ENCODE measurements around the gene ARMC6.

Gene ARMC6

DNA sequence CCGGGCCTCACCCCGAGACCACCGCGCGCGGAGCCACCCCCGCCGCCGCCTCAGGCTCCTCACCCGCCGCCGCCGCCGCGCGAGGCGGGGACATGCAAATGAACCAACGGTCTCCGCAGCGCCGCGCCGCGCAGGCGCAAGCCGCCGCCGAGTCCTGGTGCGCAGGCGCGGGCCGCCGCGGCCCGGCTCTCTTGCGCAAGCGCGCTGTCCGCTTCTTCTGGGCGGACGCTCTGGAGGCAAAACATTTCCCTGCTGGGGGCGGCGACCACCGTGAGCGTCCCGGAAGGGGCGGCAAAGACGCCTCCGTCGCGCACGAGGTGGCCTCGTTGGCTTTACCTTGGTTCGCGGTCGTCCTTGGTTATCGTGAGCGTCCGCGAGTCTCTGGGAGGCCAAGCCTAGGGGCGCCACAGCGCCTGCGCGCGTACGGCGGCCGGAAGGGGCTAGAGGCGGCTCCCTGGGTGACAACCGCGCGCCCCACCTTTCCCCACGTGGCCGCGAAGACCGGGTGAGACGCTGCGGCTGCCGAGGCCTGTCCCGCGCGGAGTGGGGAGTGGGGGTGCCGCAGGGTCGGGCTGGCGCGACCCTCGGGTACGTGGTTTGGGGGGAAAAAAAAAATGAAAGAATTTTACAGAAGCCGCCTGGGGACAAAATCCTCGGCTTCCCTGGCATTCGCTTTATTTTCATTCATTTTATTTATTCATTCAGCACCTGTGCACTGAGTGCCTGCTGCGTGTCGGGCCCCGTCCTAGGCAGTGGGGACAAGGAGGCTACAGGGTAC is at the start of gene ARMC6, which contains the start of gene SUGP2:
TSS of gene ARMC6 (plus strand) at position 178 of the 778 bp plus-strand sequence. CDS start 607 bp downstream, outside the sequence.
TSS of gene SUGP2 (minus strand) at position 92 of the 778 bp plus-strand sequence. CDS start 2,446 bp downstream, outside the sequence.
- DNase-seq (ENCODE audit: low read depth, low spot score) = no peak

DNA sequence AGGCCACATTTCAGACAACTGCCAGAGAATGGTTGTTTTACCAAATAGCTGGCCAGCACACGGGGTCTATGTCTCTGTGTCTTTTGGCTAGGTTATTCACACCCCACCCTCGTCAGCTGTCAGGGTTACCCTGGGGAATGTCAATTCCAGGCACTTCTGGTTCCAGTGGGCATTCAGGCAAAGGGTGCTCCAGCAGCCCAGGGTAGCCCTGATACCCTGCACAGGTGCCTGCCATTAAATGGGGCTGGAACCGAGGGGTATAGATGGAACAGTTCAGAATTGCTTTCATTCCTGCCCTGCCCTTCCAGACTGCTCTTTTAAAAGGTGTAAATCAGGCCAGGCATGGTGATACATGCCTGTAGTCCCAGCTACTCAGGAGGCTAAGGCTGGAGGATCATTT is 49.2 kb upstream of the ARMC6 start:
- DNase-seq (ENCODE audit: low read depth, low spot score) = no peak

DNA sequence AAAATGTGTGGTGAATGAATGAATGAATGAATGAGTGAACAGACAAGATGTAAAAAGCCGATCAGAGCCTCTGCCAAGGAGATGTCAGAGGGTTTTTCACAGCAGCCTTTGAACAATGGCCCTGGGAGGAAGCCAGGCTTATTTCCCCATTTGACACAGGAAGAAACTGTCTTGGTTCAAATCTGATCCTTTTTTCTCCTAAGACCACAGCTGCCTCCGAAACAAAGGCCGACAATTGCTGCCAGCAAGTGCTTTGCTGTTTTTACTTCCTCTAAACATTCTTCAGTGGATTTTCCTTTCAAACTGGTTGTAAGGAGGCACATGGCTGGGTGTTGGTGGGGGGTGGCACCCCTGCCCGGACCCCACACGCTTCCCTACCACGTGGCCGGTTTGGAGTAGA is 48.1 kb upstream of the ARMC6 start:
- no peak for DNase-seq (ENCODE audit: low read depth, low spot score)

DNA sequence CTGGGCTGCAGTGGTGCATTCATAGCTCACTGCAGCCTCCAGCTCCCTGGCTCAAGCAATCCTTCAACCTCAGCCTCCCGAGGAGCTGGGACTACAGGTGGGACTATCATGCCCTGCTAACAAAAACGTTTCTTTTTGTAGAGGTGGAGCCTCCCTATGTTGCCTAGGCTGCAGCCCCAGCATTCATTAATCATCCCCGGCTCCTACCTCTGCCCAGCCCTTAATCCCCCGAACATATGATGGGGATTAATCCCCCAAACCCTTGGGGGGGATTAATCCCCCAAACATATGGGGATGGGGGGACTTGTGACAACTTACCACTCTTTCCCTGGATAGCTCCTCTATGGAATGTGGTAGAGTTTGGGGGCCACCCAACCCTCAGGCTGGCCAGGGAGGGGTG is 45.9 kb upstream of the ARMC6 start:
- DNase-seq (ENCODE audit: low read depth, low spot score) = no peak

DNA sequence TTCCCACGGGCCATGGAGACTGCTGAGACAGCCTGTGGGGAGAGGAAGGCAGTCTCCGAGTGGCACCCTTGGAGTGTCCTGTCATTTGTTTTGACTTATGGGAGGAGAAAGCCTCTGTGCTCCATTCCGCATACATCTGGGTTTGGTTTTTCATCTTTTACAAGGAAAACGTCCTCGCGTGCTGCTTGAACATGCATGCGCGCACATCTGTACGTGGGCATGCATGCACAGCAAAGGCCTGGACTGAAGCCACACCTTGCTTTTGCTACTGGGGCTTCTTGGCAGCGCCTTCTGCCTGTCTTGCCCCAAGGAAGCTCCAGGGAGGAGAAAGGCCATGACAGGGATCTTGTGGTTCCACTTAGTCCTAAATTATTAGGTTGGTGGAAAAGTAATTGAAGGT is 44.1 kb upstream of the ARMC6 start:
- no peak for DNase-seq (ENCODE audit: low read depth, low spot score)

DNA sequence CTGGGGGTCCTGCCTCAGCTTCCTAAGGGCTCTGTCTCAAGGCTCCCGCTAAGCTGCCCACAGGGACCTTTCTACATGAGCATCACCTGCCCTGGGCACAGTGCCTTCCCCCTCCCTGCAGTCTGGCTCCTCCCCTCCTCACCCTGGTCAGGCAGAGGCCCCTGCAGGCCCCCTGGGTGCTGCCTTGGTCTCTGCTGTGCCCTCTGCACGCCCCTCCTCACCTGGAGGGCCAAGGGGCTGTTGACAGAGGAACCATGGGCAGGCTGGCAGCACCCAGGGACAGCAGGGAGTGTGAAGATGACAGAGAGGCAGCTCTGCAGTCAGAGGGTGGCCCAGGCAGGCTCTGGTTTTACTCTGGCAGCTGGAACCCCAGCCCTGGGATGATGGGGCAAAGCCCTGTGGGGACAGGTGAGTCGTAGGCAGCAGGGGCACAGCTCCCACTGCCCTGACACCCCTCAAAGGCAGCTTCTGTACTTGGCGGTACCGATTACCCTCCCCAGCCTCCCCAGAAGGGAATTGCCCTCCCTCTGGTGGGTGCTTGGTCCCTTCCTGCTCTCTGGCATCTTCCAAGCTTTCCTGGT is 43.2 kb upstream of the ARMC6 start:
- DNase-seq (ENCODE audit: low read depth, low spot score) = no peak

DNA sequence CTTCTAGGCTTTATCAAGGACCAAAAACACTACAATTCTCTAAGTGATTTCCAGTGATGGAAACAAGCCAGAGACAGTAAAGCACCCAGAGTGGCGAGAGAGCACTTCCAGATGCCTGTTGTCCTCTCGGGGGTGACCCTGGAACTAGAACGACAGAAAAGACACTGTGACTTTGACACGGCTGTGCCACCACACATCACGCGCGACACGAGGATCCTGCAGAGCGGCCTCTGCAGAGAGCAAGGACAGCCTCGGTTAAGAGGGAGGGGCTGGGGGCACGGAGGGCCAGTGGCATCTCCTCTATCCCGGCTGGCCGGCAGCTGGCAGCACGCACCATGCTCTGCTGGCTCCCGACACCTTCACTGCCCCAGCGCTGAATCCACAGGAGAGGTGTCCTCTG is 42.4 kb upstream of the ARMC6 start:
- no peak for DNase-seq (ENCODE audit: low read depth, low spot score)

DNA sequence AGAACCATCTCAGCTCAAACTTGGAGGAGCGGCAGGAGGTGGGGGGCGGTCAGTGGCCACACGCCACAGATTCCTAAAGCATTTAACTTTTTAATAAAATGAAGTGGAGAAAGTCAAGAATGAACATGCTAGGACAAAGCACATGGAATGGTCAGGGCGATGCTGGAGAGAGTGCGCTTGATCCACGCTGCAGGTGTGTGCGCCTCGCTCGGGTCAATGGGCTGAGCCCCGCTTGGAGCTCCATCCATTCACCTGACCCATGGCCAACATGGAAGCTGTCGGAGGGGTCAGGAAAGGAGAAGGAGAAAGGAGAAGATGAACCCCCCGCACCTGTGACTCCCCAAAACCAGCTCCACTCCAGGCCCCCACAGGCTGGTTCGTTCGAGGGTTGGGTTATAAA is 41.9 kb upstream of the ARMC6 start:
- no peak for DNase-seq (ENCODE audit: low read depth, low spot score)

DNA sequence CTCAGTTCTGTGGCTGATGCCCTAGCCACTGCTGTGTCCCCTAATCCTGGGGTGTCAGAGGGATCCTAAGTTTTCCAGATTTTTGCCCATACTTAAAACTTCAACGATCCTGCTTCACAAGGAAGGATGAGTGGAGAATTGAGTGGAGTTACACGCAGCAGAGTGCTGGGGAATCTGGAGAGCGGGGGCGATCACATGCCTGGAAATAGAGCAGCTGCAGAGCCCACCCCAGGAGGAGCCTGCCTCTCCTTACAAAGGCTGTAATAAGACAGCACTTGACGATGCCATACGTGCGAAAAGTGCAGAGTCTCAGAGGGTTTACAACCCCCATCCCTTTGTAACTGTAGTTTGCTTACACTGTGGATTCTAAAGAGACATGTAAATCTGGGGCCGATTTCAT is 40.7 kb upstream of the ARMC6 start:
- no peak for DNase-seq (ENCODE audit: low read depth, low spot score)

DNA sequence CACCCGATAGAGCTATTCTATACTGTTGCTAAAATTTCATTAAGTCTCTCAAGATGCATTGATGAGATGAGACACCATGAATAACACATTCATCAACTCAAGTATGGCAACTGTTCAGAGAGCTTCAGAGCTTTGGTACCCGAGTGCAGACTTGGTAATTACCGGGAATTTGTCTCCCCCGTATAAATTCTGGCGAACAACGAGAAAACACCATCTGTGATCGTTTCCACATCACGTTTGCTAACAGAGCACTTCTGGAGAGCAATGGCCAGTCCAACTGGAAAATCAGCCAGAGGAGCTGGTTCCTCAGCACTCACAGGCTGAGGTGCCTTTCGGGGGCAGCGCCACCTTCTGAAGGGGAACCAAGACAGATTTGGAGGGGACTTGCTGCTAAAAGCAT is 40.3 kb upstream of the ARMC6 start:
- no peak for DNase-seq (ENCODE audit: low read depth, low spot score)

DNA sequence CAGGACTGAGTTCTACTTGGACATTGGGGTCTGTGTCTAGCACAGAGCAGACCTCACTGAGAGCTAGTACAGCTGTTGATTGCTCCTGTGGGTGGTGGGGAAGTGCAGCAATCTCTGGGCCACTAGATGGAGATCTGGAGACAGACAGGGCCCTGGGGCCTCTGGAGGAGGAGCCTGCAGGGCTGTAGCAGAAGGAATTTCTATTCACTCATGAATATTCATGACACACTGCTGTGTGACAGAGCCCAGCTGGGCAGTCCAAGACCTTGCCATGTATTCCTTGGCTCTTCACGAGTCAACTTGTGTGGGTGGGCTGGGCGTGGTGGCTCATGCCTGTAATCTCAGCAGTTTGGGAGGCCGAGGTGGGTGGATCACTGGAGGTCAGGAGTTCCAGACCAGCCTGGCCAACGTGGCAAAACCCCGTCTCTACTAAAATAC is 37.6 kb upstream of the ARMC6 start:
- peak; percentile 74 for DNase-seq (ENCODE audit: low read depth, low spot score)

DNA sequence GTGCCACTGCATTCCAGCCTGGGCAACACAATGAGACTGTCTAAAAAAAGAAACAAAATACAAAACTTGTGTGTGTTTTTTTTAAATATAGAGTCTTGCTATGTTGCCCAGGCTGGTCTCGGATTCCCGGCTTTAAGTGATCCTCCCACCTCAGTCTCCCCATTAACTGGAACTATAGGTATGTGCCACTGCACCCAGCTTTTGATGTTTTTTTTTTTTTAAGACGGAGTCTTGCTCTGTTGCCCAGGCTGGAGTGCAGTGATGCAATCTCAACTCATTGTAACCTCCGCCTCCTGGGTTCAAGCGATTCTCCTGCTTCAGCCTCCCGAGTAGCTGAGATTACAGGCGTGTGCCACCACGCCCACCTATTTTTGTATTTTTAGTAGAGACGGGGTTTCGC is 37.1 kb upstream of the ARMC6 start:
- DNase-seq (ENCODE audit: low read depth, low spot score) = no peak

DNA sequence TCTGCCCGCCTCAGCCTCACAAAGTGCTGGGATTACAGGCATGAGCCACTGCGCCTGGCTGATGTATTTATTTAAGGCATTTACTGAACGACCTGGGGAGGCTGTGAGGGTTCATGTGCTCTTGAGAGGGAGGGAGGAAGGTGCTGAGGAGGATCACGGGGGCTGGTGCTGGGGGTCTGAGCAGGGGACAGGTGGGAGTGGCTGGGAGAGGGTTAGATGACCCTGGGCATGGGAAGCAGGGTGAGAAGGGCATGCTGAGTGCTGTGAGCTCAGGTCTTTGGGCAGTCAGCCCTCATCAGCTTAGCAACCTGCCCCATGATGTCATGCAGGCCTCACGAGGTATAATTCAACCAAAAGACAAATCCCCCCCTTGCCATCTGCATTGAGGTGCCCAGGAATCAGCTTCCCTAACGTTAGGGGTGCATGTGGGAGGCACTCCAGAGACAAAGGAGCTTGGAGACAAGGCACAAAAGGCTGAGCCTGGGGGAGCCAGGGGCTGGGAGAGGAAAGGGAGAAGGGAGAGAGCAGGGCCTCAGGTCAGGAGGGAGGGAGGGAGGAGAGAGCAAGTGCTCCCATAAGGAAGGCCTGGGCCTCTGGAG is 36.5 kb upstream of the ARMC6 start:
- no peak for DNase-seq (ENCODE audit: low read depth, low spot score)

DNA sequence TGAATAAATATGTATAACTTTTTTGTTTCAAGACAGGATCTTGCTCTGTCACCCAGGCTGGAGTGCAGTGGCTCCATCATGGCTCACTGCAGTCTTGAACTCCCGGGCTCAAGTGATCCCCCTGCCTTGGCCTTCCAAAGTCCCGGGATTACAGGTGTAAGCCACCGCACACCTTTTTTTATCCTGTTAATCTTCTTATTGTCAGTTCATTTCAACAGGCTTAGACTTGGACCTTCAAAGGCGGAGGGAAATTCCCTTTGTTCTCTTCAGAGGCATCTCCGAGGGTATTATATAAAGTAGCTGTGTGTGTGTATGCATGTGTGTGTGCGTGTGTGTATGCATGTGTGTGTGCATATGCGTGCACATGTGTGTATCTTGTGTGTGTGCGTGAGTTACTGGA is 35.1 kb upstream of the ARMC6 start:
- no peak for DNase-seq (ENCODE audit: low read depth, low spot score)

DNA sequence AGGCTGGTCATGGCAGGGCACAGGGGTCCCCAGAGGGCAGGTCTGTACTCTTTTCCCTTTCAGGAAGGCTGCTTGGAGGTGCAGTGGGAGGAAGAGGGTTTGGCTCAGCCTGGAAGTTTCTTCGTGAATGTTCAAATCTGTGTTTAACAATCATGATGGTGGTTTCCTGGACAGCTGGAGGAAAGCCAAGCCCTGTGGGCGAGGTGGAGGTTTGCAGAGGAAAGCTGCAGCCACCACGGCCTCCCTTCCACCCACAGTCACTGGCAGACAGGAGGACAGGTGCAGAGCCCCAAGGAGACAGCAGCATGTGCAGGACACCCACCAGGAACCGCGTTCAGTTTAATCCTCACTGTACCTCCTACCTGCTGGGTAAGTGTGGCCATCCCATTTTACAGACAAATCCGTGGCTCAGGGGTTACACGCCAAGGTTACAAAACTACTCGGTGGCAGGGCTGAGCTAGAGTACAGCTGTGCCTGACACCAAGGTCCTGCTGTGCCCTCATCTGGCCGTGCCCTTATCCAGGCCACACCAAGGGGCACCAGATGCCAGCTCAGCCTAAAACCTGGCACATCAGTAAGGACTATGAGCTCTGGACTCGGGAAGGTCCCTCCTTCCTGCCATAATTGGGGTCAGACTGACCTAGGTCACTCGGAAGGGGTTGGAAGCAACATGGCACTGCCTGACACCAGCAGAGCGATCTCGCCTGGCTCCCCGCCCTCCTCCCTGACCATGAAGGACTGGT is 34.2 kb upstream of the ARMC6 start:
- no peak for DNase-seq (ENCODE audit: low read depth, low spot score)

DNA sequence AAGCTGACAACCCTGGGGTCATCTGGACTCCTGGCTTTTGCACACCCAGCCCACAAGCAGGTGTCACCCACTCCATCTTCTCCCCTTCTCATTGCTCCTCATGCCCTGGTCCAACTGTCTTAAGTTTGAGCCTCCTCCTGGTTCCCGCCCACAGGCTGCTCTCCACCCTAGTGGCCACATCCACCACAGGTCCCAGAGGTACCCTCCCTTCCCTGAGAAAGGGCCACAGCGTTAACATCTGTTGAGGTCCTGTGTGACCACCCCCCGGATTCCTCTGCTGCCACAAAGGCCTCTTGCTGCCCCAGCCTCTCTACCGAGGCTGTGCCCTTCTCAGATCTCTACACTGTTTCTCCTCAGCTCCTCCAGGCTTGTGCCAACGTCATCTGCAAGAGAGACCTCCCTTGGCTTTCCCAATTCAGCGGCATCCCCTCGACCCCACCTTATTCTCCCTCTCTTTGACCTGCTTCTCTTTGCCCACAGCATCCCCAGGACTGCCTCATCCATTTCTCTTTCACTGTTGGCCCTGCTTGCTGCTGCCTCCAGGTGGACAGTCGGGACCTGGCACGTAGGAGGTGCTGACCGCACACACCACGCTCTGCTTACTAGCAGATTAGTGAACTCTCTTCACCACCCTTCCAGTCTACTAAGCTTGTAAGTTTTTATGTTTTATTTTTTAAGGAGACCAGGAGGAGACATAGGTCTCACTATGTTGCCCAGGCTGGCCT is 33.3 kb upstream of the ARMC6 start:
- DNase-seq (ENCODE audit: low read depth, low spot score) = no peak

DNA sequence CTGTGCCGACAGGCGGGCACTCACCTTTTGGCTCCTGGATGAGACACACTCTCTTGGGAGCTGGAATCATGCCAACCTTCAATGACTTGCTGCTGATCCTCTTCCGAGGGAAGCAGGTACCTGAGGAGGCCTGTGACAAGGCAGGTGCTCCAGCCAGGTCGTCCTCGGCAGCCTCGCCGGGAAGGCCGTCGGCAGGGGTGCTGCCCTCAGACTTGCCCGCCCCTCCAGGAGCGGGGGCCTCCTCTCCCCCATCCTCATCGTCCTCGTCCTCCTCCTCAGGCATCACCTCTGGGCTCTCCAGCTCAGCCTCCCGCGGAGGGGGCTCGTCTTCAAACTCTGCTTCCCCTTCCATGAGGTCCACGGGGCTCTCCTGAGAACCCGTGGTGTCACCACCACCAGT is 29.3 kb upstream of the ARMC6 start:
- DNase-seq (ENCODE audit: low read depth, low spot score) = no peak

DNA sequence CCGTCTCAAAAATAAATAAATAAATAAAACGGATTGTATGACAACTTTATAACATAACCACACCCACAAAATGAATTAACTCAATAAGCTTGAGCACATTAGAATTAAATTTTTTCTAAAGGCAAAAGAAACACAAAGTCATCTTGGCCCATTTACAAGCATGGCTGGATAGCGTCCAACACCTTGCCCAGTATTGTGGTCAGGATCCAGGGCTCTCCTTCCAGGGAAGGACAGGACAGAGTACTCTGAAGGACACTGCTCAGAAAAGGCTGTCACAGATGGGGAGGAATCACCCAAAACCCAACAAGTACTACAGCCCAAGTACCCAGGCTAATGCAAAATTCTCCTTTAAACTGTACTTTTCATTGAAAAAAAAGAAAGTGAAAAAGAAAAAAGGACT is 27.2 kb upstream of the ARMC6 start:
- DNase-seq (ENCODE audit: low read depth, low spot score) = no peak

DNA sequence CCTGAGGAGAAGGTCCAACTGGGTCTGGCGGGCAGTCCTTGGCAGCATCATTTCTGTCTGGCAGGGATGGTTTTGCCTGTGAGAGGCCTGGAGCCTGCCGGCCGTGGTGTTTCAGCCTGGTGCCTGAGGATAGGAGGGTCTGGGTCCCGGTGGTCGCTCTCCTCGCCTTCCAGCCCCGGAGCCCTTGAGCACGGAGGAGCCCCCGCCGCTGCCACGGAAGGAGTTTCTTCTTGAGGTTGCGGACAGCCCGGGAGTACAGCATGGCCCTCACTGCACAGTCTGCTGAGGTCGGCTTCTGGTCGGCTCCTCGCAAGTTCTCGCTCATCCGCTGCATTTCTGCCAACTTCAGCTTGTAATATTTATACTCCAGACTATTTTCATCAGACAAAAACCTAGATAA is 23.5 kb upstream of the ARMC6 start:
- DNase-seq (ENCODE audit: low read depth, low spot score) = no peak

DNA sequence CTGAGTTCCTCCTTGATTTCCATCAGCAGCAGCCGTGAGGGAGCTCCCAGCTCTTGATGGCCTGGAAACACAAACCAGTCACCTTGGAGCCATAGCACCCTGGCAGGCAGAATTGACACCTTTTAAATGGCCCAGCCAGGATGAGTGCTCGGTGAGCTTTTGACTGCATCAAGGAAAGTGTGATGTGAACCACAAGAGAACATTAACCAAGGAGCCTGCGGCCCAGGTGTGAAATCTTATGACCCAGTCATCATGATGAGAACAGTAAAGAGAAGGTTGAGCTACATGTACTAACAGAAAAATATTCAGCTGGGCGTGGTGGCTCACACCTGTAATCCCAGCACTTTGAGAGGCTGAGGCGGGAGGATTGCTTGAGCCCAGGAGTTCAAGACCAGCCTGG is 22.9 kb upstream of the ARMC6 start:
- DNase-seq (ENCODE audit: low read depth, low spot score) = no peak

DNA sequence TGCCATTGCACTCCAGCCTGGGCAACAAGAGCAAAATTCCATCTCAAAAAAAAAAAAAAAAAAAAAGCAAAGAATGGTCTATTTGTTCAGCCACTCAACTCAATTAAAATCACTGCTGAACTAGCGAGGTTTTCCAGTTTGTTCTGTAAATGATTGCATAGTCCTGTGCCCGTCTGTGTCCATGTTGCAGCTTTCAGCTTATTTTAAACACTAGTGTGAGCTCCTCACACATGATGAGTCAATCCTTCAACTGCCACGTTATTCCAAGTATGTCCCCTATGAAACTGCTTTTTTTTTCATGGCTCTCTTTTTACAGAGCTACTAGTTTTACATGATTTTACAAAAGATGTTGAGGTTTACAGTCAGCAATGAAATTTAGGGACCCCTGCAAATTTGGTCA is 12.3 kb upstream of the ARMC6 start:
- no peak for DNase-seq (ENCODE audit: low read depth, low spot score)
